Activated effector memory CD4-positive, alpha-beta T cell treated with Interleukin-2 at 50 U/mL for 16 hours (primary cell): Measurements from ENCODE around the gene APBA2.

Experiments used
- DNase-seq: peaks from one replicate; pipeline ENCODE4 v3.0.0-alpha.2; 2020

APBA2 gene

GRCh38 chr15:29093696-29094343 is 208.0 kb downstream of the APBA2 start:
- DNase-seq, result no peak

GRCh38 chr15:29094711-29095110 is 208.9 kb downstream of the APBA2 start:
- no peak for DNase-seq

GRCh38 chr15:29095746-29096145 is 210.0 kb downstream of the APBA2 start:
- no peak for DNase-seq

GRCh38 chr15:29097168-29097567 is 211.4 kb downstream of the APBA2 start:
- DNase-seq, result no peak

- no peak for DNase-seq
Observed at GRCh38 chr15:29097971-29098370, 212.2 kb downstream of the APBA2 start.

GRCh38 chr15:29098652-29099051 is 212.9 kb downstream of the APBA2 start:
- DNase-seq, result no peak

- DNase-seq, result no peak
Observed at GRCh38 chr15:29099131-29099880, 213.5 kb downstream of the APBA2 start.

GRCh38 chr15:29100486-29101000 is 214.8 kb downstream of the APBA2 start:
- no peak for DNase-seq

- DNase-seq, result no peak
Observed at GRCh38 chr15:29101491-29101890, 215.7 kb downstream of the APBA2 start.

GRCh38 chr15:29102173-29102794 is 216.5 kb downstream of the APBA2 start:
- DNase-seq, result peak; percentile 22

GRCh38 chr15:29102911-29103823 is 217.4 kb downstream of the APBA2 start:
- DNase-seq, result no peak

GRCh38 chr15:29103824-29104565 is 218.2 kb downstream of the APBA2 start:
- peak; percentile 33 for DNase-seq

- no peak for DNase-seq
Observed at GRCh38 chr15:29104566-29104880, 218.7 kb downstream of the APBA2 start.

GRCh38 chr15:29105151-29105854 is 219.5 kb downstream of the APBA2 start:
- no peak for DNase-seq

GRCh38 chr15:29106116-29106515 is 220.3 kb downstream of the APBA2 start:
- DNase-seq, result no peak

GRCh38 chr15:29106551-29107290 is 220.9 kb downstream of the APBA2 start:
- DNase-seq, result no peak

GRCh38 chr15:29107291-29107890 is 221.6 kb downstream of the APBA2 start:
- no peak for DNase-seq

GRCh38 chr15:29107971-29108645 is 222.3 kb downstream of the APBA2 start:
- no peak for DNase-seq

GRCh38 chr15:29109762-29110161 is 224.0 kb downstream of the APBA2 start:
- no peak for DNase-seq

- no peak for DNase-seq
Observed at GRCh38 chr15:29110176-29110575, 224.4 kb downstream of the APBA2 start.
